GM21576 (cell line): ENCODE results near the gene SLIT1.
"Not testable (repeated sequence)": the region's sequence is repeated elsewhere in the genome, so short reads cannot be mapped to it uniquely, and the experiment has no call there.

Experiments used
- ATAC-seq: cut with Tn5 transposase; IDR thresholded peaks from one replicate; pipeline ENCODE4 v1.9.1; 2021; ENCODE audit warnings: mild to moderate bottlenecking, moderate library complexity; ENCODE audit not compliant: unreplicated experiment

Gene SLIT1

DNA sequence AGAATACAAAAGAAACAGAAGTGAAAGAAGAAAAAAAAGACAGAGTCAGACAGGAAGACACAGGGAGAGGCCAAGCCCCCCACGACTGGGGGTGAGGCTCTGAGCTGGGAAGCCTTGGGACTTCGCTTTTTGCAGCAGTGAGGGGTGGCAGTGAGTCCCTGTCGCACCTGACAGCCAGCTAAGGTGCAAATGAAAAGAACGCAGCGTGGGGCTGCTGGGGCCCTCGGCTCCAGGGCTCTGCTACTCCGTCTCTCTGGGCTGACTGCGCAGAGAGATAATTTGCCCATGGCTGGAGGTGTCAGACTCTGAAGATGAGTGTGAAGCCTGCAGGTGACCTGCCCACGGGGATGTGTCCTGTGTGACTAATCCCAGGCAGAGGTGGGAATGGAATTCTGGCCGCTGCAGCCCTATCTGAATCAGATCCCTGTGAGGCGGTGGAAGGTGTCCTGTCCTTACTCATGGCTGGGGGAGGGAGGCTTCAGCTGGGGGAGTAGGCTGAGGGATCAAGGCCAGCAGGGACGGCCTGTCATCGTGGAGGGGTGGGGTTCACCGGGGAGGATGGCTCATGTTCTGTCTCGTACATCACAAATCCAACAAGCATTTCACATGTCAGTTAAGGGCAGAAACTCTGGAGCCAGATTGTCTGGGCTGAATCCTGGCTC lies 96.4 kb downstream of the SLIT1 start:
- ATAC-seq: no peak

DNA sequence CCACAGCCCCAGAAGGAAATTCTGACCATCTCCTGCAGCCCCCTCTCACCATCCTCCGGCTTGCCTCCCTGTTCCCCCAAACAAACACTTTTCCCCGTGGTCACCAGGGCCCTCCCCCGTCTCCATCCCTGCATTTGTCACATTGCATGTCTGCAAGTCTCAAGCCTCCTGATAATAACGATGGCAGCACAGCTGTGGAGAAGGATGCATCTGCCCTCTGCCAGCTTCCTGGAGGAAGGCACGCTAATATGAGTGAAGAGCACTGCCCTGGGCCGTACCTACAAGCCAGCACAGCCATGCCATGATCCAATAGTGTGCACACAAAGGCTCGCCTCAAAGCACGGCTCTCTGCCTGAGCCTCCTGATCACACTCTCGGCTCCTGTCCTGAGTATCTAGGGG lies 98.5 kb downstream of the SLIT1 start:
- ATAC-seq: no peak

DNA sequence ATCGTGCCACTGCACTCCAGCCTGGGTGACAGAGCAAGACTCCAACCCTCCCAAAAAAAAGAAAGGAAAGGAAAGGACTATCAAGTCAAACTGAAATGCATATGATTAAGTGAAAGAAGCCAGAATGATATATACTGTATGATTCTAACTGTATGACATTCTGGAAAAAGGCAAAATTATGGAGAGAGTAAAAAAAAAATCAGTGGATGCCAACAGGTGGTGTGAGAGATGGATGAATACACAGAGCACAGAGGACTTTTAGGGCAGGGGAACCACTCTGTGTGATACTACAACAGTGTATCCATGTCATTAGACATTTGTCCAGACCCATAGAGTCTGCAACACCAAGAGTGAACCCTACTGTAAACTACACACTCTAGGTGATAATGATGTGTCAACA lies 99.2 kb downstream of the SLIT1 start:
- ATAC-seq: no peak

DNA sequence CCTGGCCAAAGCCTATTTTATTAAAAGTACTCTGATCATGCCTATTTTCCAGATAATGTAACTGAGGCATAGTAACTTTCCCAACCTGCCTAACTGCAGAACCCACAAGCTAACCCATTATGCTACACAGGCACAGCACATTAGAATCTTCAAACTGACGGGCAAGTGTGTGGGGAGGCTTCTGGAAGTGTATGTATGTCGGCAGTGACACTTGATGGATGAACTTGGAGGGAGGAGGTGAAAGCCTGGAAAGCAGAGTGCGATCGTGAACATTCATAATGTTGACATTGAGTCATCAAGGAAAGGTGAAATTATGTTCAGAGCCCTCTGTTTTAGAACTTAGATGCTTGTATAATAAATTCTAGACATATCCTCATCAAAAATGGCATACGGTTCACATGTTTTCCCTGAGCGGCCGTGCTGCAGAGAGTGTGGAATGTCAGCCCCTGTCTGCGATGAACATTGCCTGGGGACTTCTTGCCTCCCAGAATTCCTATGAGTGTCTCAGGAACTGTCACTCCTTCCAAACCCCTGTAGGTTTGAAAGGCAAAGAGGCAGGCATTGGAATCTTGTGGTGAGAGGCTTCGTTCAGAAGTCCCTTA lies 102.4 kb downstream of the SLIT1 start:
- no peak for ATAC-seq

DNA sequence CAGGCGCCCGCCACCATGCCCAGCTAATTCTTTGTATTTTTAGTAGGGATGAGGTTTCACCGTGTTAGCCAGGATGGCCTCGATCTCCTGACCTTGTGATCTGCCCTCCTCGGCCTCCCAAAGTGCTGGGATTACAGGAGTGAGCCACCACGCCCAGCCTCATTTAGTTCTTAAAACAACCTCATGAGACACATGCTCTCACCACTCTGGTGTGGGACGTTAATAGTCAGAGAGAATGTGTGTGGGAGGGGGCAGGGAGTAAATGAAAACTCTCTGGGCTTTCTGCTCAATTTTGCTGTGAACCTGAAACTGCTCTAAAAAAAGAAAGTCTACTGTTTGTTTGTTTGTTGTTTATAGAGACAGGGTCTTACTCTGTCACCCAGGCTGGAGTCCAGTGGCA lies 103.2 kb downstream of the SLIT1 start:
- not testable (repeated sequence) for ATAC-seq

DNA sequence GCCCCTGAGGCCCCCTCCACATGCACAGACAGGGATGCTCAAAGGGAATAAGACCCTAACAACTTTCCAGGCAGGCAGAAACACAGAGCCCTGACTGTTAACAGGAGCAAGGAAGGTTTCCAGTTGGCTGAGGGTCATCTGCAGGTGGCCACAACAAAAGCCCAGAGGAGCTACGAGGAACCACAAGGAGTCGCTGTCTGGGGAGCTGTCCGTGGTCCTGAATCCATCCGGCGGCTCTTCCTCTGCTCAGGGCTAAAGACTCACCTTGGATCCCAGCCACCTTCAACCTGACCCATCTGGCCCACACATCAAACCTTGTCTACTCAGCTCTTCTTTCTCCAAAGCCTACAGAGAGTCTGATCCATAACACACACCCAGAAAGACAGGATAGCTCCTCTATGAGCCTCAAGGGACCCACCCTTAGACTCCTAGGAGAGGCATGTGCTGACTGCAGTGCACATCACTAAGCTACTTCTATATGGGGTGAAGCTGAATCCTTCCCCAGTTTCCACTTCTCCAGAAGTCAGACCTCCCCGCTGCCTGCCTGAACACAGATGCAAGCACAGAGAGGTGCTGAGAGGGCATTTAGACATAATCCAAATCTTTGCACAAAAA lies 104.0 kb downstream of the SLIT1 start:
- ATAC-seq: no peak

DNA sequence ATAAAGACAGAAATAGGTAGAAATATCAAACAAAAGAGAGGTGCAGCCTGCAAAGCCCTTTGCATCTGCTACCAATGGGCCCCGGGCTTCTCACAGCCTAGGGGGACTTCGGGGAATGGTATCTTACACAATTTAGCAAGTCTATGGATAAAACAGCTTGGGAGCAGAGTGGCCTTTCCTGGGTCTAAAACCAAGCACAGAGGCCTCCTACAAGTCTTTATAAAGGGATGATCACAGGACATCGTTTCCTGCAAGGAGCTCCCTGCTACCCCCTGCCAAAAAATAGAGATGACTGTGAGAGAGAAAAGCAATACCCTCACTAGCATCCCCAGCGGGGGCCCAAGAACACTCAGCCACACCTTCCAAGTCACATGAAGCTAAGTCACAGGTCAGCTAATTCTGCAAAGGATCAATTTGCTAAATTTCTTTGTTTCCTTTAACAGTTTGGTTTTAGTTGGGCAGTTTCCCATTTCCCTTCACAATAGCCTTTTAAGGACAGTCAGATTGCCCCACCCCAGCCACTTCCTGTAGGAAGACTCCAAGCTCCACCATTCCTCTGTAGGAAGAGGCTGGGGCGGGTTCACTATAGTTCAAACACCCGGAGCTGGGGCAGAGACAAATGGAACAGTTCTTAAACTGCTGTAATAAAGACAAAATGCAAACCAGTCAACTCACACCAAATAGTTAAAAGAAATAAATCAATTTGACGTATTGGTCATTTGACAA lies 105.5 kb downstream of the SLIT1 start:
- ATAC-seq: no peak

DNA sequence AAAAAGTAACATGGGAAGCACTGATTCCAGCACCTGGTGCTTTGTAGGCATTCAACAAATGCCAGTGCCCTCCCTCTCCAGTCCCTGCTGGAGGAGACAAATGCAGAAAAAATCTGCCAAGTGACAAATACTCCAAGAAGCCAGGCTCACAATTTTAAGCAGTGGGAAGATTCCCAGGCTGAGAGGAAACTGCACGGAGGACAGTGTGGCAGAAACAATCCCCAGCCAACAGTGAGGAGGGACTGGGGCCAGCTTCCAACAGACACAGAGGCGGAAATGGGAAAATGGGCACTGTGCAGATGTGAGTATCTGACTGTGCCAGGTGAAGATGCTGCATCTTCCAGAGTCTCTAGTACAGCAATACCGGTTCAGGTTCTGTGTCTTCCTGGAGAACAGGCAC lies 106.3 kb downstream of the SLIT1 start:
- ATAC-seq: no peak

DNA sequence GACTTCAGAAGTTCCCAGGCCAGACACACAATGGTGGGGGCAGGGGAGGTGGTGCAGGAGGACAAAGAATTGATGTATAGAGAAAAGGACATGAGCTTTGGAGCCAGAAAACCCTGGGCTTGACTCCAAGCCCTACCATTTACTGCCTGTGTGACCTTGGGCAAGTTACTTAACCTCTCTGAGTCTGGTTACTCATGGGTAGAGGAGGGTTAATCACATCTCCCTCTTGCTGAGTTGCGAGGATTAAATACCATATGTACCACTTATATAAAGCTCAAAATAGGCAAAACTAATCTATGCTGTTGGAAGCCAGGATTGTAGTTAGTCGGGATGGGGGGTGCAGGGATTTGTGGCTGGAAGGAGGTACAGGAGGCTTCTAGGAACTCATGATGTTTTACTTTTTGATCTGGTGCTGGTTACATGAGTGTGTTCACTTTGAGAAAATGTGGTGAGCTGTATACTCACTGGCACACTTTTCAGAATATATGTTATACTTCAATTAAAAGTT lies 106.8 kb downstream of the SLIT1 start:
- ATAC-seq: no peak

DNA sequence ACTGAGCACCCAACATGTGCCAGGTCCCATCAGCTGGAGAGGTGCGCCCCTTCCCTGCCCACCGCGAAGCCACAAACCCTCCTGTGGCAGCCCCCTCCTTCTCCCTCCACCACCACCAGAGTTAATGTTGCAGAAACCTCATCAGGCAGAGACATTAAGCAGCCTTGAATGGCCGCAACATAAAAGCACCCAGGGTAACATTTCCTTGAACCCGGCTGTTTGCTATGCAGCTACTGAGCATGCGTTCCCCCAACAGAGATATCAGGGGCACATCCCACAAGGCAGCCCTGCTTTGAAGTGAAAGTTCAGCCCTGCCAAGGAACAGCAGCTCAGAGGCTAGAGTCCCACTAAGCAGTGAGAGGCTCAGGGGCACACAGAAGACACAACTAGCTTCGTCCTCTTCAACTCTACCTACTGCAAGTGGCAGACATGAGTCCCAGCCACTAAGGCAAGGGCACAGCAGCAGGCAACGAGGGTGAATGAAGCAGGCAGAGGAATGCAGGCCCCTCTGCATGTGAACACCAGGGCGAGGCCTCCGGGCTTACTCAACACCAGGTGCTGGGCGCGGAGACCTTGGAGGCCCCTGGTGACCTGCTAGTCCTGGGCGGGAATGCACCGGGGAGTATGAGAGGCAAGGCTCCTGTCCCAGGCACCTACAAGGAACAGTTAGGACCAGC lies 107.4 kb downstream of the SLIT1 start:
- no peak for ATAC-seq

DNA sequence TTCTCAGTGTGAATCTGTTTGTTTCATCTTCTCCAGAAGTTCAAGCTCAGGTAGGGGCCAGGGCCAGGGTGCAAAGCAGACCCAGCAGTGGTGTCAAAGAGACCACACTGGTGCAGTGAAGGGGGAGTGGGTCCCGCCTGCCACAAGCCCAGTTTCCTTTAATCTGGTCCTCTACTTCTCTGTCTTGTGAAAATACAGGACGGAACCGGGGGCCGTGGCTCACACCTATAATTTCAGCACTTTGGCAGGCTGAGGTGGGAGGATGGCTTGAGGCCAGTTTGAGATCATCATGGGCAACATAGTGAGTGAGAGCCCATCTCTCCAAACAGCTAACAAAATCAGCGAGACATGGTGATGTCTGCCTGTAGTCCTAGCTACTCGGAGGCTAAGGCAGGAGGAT lies 109.0 kb downstream of the SLIT1 start:
- ATAC-seq: no peak

DNA sequence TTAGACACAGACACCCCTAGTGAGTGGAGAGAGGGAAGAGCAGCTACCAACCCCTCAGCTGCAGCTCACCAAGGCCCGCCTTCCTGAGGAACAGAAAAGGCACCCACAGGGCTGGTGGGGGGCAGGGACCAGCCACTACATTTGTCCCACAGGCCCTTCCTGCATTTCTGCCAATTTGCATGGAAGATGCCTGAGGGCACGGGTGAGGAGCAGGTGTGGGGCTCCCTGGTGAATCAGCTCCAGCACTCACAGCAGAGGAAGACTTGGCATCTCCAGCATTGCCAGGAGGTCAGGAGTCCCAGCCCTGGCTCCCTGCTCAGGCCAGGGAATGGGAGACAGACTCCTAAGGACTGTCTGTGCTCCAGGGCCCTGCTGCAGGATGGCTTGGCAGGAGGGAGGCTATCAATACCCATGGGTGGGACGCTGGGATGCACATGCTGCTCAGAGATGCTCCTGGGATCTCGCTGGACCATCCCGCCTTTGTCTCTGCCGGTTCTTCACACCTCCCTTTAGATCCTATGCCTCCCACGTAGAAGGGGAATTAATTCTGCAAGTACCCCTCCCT lies 109.7 kb downstream of the SLIT1 start:
- ATAC-seq: no peak

DNA sequence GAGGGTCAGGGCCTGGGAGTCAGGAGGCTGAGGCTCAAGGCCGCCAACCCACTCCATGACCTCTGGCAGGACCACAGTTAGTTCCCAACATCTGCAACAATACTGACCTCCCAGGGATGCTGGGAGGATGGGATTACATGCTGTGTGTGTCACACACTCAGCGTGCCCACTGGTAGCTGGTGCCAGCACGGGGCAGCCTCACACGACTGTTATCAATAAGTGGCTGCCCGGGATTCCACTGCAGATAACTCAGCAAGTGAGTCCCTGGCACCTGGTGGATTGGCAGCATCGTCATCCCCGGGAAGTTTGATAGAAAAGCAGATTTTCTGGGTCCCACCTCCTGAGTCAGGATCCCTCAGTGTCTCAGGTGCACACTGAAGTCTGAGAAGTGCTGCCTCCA lies 110.3 kb downstream of the SLIT1 start:
- ATAC-seq: no peak

DNA sequence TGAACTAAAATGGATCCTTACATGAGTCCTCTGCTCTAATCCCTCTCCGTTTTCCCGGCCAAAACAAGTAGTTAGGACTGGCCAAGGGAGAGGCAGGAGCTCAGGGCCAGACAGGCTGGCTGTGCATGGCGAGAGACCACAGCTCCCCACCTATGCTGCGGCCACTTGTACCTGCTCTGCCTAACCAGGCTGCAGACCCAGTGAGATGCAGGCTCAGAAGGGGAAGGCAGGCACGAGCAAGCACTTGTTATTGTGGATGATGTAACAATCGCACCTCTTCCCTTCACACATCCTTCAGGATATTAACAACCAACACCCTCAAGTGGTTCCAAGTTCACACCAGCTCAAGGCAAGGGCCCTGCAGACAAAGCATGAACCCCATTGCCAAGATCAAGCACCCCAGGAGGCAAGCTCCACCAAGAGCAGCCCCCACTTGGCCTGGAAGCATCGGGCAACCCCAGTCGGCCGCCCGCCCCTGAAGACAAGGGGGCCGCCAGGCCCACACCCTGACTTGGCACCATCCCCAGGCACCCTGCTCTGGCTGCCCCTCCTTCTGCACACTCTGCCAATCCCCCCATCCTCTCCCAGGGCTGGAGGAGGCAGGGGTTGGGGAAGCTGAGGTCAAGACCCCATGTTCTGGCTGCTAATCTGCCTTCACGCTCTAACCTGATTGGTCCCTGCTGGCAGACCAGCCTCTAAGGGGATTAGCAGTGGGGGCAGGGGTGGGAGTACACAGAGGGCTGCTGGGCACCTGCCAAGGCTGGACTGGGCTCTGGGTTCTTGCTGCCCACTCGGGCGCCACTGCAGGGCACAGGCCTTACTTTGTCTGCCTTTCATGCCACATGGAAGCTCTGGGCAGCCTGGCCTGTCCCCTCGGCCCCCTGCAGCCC lies 111.3 kb downstream of the SLIT1 start:
- ATAC-seq: no peak

DNA sequence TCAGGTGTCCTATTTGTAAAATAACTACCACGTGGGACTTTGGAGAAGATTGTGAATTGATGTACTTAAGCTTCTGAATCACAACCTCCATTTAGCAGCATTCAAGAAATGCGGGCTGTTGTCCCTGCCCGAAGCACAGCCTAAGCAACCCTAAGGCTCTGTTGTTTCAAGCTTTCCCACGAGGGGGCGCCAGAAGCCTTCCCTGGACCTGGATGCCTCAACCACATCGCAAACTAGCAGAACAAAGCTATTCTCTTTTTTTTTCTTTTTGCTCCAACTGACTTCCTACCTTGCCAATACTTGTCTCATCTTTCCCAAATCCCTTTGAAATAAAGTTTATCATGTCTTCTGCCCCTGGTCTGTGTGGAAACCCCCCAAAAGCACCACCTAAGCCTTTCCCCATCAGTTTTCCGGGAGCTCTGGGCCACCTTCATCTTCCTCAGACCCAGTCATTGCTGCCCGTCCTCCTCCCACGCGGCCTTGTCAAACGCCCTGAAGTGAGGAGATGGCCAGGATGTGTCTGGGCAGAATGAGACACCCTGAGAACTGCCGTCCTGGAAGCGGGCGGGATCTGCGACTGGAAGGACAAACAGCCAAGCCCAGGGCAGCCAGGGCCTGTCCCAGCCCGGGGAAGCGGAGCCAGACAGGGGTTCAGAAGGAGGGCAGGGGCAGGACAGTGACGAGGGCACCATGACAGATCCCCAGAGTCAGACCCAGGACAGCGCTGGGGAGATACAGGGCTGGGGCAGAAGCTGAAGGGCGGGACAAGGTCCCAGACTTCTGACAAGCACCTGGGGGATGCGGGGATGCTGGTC lies 112.7 kb downstream of the SLIT1 start:
- no peak for ATAC-seq

DNA sequence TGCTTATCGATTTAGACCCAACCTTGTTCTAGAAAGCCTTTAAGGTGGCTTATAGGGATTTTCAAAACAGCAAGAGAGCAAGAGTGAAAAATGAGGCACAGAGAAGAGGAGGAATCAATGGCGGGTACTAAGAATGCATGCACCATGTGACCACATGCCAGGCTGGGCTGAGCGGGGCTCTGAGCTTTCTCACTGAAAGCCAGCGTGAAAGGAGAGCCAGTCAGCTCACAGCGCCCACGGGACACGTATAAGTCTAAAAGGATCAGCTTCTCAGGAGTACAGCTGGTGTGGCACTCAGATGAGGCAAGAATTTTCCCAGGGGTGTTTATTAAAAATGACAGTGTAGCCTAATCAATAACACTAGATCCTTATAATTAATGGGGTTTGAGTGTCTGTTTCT lies 114.3 kb downstream of the SLIT1 start:
- ATAC-seq: no peak

DNA sequence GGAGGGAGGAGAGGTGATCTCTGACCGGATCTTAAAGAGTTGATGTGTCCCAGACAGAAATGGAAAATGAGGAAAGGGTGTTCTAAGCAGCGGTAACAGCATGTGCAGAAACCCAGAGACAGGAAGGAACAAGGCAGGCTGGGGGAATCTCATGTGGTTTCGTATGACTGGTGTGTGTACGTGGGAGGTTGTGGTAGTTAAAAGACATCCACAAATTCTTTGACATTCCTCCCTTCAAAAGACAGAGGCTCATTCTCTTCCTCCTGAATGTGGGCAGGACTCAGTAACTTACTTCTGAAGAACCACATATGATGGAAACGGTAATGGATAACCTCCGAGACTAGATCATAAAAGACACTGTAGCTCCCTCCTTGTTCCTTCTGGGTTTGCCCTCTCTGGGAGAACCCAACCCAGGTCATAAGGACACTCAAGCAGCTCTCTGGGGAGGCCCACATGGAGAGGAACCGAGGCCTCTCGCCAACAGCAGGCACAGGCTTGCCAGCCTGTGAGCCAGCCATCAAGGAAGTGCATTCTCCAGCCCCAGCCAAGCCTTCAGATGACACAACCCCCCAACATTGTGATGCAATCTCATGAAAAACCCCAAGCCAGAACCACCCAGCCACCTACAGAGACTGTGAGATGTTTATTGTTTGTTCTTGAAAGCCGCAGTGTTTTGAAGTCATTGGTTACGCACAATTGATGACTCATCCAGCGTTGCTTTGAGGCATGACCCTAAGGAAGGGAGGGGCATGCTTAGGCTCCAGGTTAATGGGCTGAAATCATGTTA lies 116.0 kb downstream of the SLIT1 start:
- no peak for ATAC-seq

DNA sequence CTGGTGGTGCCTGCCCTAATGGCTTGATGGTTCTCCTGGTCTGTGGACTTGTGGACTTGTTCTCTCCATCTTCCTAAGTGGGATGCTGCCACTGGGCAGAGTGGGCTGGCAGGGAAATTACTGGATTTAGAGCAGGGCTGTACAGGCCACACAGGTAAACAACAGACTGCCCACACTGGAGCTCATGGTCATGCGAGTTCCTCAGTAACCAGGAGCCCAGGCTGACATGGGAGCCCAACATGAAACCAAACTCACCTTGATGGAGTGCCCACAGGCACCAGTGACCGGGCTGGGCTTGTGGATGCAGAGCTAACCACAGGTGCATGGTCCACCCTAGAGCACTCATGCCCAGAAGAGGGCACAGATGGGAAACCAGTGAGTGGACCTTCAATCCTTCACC lies 116.7 kb downstream of the SLIT1 start:
- no peak for ATAC-seq
